HUDEP-2 (cell line): ENCODE results near the gene SELP.

Experiments used
- DNase-seq, 76 experiments: peaks; one replicate each; lab custom pipeline; 2025; ENCODE audit not compliant: unreplicated experiment in 76 of 76; lab: John Stamatoyannopoulos, UW

The SELP gene

DNA sequence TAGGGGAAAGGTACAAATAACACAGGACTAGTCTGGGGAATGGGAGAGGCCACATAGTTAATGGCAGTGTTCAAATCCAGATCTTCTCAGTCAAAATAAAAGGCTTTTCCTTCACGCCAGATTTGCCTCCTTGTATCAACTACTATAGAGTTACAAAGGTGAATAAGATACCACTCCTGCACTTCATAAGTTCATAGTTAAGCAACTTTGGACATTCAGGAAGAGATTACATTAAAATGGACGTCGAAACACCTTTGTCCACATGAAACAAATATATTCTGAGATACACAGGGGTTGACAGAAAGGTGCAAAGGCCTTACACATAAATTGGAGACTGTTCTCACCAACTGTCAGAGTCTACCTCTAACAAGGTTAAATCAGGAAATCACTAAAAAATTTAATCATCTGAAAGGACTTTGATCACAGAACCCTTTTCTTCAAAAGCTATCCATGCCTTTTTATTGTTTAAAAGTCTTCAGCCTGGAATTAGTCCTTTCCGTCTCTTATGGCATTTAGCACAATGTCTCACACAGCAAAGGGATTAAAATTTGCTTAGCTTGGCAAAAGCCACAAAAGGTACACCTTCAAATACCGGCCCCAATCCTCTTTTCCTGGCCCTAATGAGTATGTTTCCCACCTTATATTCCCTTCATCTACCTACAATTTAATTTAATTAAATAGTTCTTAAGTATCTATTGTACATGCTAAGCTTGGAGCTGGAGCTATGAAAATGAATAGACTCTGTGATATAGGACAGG is 51.8 kb downstream of the SELP start:
- no peak for DNase-seq

DNA sequence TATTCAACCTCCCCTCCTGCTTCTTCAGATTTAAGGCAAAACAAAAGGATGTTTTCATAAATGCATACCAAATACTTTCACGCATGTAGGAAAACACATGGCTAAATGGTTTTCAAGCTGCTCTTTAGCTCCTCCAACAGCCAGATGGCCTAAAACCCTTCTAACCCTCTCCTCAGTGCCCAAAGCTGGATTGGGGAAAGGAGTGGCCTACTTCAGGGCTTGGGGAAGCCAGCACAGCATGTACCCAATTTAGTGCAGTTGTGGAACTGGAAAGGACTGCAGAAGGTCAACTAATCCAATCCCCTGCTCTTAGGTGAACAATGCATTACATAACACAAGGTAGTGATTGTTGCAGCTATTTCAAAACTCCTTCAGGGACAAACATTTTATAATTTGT is 53.0 kb downstream of the SELP start:
- no peak for DNase-seq

DNA sequence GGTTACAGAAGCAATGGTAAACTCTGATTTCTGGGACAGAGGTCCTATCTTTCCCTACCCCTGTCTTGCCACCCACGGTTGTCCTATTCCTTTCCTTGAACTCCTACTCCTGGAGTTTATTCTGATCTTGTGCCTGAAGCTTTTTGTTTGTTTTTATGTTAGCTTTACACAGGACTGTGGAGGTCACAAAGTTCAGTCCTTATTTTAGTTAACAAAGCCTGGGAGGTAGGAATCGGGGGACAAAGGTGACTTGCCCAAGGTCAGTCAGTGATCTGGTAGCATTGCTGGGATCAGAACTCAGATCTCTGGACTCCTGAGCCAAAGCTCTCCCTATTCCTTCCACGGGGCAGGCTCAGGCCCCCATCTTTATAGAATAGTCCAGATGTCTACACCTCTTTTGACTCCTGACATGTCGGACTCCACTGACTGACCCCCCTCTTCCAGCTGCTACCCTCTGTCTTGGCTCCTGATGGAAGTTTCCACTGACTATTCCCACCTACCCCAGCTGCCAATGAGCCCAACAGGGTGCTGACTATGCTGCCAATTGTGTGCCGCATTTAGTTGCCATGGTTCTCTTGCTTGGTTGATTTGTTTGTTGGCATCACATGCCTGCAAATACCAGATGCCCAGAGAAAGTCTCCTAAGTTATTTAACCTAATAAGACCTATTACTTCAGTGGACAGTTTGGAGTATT is 53.5 kb downstream of the SELP start:
- no peak for DNase-seq

DNA sequence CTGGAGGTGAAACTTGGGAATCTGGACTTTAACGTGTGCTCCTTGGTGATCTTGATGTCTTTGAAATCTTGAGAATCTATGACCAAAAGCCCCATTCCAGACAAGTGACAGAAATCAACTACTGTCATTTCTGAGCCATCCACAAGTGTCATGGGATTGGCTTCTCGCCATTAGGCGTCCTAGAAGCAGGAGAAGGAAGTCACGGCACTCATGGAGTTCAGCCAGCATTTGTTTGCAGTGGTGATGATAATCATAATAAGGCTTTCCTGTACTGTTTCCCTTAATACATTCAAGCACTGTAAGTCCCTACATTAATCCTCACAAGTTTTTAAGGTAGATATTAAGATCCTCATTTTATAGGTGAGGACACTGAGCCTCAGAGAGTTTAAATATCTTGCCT is 55.6 kb downstream of the SELP start:
- no peak for DNase-seq

DNA sequence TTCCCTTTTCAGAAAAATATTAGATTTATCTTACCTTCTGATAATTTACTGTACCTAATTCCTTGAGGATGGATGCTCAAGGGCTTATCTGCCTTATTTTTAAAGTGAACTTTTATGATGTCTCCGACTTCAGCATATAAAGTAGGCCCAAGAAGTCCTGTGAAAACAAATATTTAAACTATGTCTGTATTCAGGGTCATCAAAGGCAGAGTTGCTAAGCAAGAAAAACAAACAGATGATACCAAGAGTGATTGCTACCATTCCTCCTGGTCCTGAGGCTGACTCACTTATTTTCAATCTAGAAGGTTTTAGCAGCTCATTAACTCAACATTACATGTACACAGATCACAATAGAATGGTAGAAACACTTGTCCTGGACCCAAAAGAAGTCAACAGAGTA is 57.7 kb downstream of the SELP start:
- no peak for DNase-seq

DNA sequence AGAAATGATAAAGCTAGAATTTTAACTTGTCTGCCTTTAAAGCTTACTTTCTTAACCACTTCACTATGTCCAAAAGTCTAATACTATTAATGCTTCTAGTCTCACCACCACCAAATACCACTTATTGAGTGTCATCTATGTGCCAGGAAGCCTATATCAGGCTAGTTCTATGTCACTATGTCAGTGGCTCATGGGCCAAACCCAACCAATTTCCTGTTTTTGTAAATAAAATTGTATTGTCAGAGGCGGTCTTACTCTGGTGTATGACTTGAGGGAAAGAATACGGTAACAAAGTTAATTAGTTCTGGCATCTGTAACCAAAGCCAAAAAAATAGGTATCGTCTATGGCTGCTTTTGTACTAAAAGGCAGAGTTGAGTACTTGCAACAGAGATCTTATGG is 58.5 kb downstream of the SELP start:
- DNase-seq, result no peak

DNA sequence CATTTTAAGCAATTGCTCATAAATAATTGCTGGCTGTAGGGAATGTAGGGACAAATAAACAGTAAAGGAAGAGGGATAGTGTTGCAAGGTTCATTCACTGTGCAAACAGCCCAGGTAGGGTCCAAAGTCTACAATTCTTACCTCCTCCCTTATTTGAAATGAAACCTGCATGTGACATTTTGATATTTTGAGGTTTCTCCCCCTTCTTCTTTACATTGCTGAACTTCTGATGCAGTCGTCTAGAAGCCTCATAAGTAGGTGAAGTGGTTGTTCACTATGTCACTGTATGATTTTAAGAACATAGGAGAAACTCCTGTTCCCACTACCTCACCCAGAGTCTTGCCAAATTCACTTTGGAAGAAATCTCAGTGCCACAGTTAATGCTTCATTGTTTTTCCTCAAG is 59.8 kb downstream of the SELP start:
- no peak for DNase-seq

DNA sequence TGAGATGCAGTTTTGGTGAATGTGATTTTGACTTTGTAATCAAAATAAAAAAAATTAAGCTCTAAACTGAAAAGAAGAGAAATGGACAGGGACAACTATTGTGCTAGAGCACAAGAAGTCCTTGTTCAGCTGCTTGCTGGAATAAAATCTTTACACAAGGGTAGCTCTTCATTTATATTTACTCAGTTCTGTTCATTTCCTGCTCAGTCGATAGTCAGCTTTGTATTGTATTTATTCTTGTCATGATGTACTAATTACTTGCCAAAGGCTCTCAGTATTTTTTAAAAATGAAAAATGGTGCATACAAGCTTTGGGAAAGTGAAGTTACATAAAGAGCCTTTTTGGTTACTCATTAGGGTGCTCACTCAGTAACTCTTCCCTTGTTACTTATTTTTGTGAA is 61.4 kb downstream of the SELP start:
- DNase-seq, result no peak

DNA sequence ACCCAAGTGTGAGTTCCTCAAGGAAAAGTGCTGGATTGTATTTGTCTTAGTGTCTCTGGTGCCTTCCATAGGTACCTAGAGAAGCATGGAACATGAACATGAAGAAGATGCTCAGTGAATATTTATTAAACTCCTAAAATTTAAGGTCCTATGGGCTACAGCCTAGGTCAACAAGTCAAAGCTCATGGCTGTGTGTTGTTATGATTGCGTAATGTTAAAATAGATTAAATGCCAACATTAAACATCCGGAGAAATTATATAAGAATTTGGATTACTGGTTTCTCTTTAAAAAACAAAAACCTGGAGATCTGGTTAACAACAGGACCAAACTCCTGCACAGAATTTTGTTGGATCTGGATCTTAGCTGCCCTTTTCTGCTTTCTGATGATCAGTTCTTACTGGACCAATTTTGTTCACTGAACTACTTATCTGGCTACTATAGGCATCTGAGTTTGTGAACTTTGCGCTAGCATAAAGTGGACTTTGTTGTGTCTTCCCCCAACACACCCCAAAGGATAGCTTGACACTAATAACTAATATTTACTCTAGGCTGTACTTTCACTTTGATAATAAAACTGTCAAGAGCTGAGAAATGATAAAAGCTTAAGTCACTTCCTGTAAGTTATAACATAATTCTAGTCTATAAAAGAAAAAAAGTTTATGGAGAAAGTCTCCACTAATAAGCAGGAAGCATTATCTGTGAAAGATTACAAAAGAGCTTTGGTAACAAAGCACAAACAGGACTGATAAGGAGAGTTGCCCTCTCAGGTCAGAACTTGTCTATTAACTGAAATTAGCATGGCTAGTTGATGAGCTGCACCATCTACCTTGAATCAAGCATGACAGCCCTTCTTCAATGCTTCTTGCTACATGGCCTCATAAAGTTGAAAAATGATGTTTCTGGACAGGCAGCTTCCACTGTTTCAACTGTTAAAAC is 64.3 kb downstream of the SELP start:
- no peak for DNase-seq

DNA sequence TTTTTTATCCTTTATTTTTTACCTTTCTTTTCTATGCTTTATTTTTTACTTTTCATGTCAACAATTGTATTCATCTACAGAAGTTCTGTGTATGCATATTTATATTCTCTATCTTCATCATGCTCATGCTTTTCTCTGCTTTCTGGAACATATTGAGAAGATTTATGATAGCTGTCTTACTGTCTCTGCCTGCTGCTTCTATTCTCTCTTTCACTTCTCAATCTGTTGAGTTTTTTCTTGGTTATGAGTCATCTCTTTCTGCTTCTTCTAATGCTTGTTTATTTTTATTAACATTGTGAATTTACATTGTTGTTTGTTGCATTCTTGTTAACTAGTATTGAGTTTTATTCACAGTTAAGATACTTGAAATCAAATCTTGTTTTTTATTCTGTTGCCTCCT is 66.3 kb downstream of the SELP start:
- no peak for DNase-seq

DNA sequence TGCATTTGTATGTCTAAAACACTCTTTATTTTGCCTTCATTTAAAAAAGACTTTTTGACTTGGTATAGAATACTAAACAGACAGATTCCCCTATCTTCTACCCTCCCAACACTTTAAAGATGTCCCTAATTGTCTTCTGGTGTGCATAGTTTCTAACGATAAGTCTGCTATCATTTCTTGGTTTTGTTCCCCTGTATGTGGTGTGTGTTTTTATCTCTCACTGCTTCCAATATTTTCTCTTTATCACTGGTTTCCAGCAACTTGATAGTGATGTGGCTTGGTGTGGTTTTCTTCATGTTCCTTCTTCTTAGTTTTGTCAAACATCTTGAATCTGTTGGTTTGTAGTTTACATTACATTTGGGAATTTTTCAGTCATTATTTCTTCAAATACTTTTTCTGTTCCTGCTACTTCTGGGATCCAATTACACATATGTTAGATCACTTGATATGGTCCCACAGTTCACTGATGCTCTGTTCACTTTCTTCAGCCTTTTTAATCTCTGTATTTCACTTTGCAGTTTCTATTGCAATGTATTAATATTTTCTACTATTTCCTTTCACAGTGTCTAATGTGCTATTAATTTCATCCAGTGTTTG is 66.8 kb downstream of the SELP start:
- peak in 1 of 76 experiments; percentile 5 for DNase-seq

DNA sequence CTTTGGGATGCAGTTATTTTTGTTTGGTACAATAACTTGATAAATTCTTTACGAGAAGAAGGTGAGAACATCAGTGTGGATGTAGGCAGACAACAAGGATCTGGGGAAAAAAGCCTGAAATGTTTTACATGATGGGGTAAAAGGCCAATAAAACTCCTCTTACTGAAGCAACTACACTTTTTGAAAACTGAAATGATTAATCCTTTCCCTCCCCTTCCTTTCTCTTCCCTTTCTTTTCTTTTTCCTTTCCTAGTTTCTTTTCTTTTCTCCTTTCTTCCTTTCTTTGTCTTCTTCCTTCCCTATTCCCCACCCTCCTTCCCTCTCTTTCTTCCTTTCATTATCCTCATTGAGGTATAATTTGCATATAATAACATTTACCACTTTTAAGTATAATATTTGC is 68.2 kb downstream of the SELP start:
- no peak for DNase-seq

DNA sequence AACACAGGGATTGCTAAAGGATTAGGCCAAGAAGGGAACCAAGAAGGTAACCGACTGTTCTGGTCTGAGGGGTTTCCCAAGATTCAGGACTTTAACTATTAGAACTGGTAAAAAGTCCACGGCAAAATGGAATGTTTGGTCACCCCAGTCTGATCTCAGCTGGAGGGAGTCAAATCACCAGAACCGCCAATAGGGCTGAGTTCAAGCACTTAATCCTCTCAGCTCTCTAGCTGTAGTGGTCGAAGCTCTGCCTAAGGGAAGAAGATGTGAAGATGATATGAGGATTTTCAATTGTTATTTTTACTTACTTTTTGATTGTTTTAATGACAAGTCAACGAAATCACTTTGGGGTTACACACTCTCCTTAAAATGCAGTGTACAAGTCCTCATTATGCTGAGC is 72.8 kb downstream of the SELP start:
- DNase-seq, result no peak

DNA sequence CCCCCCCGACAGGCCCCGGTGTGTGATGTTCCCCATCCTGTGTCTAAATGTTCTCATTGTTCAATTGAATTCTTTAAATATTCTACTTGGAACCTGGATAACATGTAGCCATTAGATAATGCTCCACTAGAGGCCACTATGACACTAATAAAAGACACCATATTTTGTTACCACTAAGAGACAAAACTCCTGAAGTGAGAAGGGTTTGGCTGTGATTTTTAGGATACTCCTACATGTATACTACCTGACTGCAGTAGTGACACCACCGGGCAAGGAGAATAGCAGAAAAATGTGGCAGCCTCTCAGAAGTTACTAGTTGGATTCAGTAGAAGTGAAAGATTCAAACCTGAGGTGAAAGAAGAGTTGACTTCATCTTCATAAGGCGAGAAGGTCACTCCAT is 79.6 kb downstream of the SELP start:
- peak in 7 of 76 experiments; percentile 2 to 18 (median 6) for DNase-seq

DNA sequence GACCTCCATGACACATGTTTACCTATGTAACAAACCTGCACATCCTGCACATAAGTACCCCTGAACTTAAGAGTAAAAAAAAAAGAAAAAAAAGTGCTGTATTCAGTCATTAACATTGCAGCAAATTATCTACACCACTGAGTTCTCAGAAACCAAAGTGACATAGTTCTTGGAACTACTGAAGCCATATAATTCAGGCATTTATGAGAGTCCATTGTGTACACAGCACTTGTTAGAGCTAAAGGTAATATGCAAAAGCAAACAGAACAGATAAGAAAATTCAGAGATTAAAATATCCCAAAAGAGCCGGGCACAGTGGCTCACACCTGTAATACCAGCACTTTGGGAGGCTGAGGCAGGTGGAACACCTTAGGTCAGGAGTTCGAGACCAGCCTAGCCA is 81.6 kb downstream of the SELP start:
- no peak for DNase-seq

DNA sequence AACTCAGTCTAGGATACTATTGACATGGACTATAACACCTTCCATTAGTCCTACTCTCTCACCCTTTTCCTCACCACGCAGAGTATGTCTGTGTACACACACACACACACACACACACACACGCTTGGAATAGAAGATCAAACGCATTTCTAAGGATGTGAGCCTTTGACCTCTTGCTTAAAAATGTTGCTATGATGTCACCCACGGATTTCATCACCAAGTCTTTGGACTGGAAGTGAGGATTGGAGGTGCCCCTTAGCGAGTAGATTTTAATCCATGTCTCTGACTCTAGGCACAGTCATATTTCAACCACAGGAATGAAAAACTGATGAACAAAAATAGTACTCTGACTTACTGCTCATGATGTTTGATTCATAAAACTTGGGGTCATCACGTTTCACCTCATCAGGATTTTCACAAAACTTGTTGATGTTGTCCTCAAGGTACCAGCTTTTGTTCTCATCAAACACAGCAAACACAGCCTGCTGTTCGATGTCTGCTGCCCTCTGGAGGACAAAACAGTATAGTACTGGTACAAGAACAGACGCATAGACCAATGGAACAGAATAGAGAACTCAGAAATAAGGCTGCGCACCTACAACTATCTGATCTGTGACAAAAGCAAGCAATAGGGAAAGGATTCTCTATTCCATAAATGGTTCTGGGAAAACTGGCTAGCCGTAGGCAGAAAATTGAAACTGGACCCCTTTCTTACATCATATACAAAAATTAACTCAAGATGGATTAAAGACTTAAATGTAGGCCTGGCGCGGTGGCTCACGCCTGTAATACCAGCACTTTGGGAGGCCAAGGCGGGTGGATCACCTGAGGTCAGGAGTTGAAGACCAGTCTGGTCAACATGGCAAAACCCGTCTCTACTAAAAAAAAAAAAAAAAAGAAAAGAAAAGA is 83.6 kb downstream of the SELP start:
- DNase-seq, result peak in 39 of 76 experiments; percentile 1 to 75 (median 35)

DNA sequence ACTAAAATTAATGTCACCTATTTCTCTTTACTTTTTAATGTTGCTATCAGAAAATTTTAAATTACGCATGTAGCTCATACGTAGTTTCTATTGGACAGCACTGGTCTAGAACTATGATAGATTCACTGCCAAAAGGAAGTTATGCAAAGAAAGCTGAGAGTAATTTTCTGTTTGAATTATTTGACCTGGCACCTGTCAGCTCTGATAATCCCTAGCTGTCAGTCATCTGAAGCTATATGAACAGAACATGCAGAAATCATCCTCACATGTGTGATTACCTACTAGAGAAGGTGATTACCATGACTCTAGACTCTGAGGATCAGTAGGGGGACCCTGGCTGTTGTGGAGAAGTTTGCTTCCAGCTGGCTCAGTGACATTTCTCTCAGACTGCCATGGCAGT is 84.5 kb downstream of the SELP start:
- no peak for DNase-seq

DNA sequence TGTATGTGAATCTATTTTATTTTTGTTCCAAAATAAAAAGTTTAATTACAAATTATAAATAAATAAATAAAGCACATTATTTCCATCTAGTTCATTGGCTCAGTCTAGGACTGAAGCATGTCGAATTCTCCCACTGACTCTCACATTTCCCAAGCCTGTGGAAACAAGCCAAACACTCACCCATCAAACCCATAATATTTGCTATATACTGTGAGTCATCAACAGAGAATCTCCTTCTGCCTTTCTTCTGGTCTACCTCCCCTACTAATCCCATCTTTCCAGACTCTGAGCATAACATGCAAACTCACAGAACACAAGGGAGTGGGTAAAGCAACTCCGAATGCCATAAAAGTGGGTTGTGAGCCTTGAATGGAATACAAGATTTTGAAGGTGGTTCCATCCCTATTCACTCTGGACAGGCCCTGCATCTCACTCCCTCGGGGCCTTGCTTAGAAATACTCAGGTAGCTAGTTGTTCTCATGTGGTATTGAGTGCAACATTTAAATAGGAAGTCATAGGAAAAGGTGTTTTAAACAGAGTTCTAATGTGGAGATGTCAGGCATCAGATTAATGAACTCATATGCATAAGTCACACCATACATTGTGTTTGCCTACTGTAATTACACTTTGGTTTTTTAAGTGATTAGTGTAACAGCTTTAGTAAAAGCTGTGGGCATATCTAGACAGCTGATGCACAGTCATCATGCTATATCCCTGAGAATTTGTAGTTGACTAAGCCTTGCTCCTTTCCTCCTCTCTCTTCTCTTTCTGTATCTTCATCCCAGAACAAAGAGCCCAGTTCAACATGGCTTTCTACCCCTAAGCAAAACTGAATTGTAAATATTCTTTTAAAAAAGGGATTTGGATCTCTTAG is 90.7 kb downstream of the SELP start:
- no peak for DNase-seq
